LNCAP (cell line): ENCODE data around the gene CCDC85B.

Experiments
- TF ChIP-seq, protein P1 (sequence below): fragments of 450-650 bp; IDR thresholded peaks from 2 replicates; pipeline ENCODE4 v1.5.1; 2017; ENCODE audit warnings: mild to moderate bottlenecking

The CCDC85B gene

DNA sequence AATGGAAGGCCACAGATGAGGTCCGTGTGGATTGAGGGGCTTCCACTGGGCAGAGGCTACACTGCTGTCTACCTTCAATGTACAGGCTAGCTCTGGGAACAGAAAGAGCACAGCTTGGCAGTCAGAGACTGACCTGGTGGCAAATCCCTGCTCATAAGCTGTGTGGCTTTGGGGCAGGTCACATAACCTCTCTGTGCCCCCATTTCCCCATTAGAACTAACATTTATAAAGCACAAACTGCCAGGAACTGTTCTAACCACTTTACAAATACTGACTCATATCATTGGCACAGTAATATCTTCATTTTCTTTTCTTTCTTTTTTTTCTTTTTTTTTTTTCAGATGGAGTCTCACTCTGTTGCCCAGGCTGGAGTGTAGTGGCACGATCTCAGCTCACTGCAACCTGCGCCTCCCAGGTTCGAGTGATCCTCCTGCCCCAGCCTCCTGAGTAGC, 6.6 kb downstream of the CCDC85B start:
- TF ChIP-seq, protein P1, sequence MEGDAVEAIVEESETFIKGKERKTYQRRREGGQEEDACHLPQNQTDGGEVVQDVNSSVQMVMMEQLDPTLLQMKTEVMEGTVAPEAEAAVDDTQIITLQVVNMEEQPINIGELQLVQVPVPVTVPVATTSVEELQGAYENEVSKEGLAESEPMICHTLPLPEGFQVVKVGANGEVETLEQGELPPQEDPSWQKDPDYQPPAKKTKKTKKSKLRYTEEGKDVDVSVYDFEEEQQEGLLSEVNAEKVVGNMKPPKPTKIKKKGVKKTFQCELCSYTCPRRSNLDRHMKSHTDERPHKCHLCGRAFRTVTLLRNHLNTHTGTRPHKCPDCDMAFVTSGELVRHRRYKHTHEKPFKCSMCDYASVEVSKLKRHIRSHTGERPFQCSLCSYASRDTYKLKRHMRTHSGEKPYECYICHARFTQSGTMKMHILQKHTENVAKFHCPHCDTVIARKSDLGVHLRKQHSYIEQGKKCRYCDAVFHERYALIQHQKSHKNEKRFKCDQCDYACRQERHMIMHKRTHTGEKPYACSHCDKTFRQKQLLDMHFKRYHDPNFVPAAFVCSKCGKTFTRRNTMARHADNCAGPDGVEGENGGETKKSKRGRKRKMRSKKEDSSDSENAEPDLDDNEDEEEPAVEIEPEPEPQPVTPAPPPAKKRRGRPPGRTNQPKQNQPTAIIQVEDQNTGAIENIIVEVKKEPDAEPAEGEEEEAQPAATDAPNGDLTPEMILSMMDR, result no peak

DNA sequence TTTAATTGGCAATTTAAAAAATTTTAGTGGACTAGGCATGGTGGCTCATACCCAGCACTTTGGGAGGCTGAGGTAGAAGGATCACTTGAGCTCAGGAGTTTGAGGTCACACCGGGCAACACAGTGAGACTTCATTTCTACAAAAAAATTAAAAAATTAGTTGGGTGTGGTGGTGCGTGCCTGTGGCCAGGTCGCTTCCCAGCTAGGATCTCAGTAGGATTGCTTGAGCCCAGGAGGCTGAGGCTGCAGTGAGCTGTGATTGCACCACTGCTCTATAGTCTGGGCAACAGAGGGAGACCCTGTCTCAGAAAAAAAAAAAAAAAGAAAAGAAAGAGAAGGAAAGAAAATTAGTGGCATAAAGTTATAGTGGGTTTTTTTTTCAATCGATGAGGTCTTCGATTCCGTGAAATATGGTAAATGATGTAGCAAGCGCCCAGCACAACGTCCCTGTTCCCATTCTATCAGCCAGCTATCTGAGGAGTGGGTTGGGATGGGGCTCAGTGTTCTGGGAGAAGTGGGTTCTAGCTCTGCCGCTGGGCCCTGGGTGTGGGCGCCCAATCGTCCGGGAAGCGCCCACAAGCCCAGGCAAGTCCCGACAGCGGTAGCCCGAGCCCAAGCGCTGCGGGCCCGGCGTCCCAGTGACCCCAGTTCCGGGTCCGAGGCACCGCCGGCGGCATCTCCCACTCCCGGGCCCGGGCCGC, 8.3 kb downstream of the CCDC85B start:
- TF ChIP-seq, protein P1, result no peak

DNA sequence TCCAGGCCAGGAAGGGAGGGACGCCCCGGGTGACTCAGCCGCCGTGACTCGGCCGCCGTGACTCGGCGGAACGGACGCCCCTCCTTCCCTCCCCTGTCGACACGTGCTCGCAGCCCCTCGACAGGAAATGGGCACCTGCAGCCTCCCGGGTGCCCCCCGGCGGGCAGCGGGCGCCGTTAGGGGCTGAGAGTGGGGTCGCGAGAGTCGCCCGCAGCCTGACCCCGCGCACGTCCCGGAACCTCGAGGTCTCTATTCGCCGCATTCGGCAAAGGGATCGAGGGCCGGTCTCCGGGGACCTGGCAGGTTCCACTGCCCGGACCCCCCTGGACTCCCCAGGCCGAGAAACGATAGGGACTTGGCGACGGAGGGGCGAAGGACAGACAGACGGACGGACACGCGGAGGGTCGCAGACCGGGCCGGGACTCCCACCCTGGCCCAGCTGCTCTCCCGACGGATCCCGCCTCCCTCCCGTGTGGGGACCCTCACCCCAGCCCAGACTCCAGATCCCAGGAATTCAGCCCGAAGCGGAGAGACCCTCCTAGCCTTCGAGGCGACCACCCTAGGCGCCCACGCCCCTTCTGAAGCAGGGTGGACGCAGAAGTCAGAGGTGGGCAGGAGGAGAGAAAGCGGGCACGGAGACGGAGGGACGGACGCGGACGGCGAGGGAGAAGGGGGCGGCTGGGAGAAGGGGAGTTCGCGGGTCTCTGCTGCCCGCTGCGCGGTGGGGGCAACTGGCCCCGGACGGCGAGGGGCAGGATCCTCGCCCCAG, 9.1 kb downstream of the CCDC85B start:
- TF ChIP-seq, protein P1, result no peak

DNA sequence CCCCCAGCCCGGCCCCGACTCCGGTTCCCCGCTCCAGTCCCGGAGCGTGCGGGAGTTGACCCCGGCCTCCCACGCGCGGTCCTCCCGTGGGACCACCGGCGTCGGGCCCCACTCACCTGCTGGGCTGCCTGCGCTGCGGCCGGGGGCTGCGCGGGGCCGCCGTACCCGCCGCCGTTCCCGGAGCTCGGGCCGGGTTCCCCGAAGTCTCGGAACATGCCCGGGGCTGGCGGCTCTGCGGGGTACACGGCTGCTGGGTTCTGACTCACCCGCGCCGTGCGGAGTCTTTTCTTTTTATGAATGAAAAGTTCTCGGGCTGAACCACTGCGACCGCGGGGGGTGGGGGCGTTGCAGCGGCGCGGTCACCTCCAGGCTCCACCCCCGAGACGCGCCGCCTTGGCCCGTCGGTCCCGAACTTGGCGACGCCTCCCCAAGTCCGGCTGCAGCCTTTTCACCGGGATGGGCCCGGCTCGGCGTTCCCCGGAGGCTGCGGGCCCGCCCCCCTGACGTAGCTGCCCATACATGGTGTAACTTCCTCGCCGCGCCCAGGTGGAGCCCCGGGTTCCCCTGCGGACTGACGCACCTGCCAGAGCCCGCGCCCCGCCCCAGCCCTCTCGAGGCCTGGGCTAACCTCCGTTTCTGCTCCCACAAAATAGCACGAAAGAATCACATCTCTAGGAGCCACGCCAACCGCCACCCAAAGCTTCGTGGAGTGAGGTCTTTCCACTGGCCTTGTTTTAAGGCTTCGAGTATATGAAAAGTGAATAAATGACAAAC, 9.8 kb downstream of the CCDC85B start, which contains the start of gene FOSL1:
Gene FOSL1, minus strand, starts transcription at position 264 of the 774 bp plus-strand sequence. Its CDS starts 49 bp downstream, at position 215.
- TF ChIP-seq, protein P1, result no peak

DNA sequence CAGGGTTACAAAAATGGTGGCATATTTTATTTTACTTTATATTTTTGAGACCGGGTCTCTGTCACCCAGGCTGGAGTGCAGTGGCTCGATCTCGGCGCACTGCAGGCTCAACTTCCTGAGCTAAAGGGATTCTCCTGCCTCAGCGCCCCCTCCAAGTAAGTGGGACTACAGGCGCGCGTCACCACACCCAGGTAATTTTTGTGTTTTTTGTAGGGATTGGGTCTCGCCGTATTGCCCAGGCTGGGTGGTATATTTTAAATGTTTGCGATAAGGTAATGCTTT, 10.4 kb downstream of the CCDC85B start:
- TF ChIP-seq, protein P1, result no peak

DNA sequence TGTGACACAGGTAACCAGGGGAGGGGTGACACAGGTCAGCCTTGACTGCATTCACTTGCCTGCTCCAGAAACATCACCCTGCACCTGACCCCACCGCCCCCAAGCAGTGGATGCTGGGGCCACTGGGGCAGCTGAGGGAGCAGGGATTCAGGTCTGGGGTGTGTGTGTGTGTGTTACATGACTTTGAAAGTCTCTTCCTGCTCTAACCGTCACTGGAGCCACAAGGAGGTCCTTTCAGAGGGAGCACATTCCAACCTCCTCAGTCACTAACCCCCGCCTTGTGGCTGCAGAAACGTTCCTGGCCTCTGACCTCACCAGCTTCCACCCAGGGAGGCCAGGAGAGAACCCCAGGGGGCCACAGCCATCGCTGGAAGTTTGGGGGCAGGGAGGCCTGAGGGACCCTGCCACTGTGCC, 12.6 kb downstream of the CCDC85B start:
- TF ChIP-seq, protein P1, result no peak

DNA sequence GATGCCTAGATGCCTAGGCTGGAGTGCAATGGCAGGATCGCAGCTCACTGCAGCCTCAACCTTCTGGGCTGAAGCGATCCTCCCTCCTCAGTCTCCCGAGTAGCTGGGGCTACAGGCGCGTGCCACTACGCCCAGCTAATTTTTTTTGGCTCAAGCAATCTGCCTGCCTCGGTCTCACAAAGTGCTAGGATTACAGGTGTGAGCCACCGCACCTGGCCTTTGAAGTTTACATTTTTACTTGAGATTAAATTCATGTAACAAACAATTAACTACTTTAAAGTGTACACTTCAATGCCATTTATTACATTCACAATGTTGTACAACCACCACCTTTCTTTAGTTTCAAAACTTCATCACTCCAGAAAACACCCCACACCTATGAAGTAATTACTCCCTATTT, 13.2 kb downstream of the CCDC85B start:
- TF ChIP-seq, protein P1, result no peak
